HG03064 (cell line): Measurements from ENCODE around the gene RNF17.
"Not testable (repeated sequence)": the region's sequence is repeated elsewhere in the genome, so short reads cannot be mapped to it uniquely, and the experiment has no call there.

Source experiments
- ATAC-seq: cut with Tn5 transposase; IDR thresholded peaks from one replicate; pipeline ENCODE4 v1.9.1; 2021; ENCODE audit warnings: low read depth; ENCODE audit not compliant: unreplicated experiment

RNF17 gene

GRCh38 chr13:24744247-24744646, 19.7 kb upstream of the RNF17 start:
- ATAC-seq: no peak

- ATAC-seq: no peak
Measured at GRCh38 chr13:24745516-24745860, 18.5 kb upstream of the RNF17 start.

DNA sequence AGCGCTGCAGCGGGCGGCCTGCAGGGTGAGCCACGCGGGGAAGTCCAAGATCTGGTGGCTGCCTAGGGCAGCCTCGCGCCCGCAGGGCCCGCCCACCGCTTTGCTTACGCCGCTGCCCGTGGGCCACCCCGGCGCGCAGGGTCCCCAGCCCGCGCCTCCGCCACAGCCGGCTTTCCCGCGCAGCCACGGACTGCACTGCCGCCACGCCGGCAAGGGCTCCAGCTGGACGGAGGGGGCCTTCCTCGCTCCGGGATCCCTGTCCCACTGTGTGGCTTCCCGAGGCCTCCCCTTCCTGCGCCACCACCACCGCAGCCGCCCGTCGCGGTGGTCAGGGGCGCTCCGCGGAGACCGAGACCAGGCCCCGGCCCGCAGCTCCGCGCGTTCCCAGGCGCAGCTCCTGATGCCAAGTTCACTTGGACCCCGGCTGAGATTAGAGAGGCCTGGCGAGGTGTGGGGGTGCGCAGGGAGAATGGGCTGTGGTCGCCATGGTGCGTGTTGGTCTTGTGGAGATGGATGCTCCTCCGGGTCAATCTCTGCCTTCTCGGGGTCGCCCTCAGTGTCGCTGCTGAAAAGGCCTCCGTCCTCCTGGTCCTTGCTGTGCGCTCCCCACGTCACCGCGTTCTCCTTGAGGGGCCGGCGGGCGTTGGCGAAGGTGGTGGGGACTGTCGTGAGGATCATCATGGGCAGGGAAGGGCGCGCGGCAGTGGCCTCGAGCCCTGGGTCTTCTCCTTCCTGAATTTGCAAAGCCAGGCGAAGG, 17.9 kb upstream of the RNF17 start:
- ATAC-seq: no peak

GRCh38 chr13:24746618-24747247, 17.2 kb upstream of the RNF17 start:
- no peak for ATAC-seq

- ATAC-seq: no peak
Measured at GRCh38 chr13:24747248-24748060, 16.5 kb upstream of the RNF17 start.

DNA sequence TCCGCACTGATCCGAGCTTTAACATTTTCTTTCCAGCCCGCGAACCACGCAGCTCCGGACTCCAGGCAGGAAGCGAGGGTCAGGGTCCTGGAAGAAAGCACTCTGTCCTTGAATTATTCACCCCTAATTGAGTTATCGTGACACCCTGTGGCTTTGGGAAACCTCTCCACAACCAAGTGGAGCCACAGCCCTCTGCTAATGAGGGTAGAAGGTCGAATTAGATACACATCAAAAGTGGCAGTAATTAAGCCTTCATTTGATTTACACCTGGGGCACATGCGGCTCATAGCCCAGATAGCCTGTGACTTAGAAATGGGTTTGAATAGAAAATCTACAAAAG, 15.9 kb upstream of the RNF17 start:
- ATAC-seq: no peak

DNA sequence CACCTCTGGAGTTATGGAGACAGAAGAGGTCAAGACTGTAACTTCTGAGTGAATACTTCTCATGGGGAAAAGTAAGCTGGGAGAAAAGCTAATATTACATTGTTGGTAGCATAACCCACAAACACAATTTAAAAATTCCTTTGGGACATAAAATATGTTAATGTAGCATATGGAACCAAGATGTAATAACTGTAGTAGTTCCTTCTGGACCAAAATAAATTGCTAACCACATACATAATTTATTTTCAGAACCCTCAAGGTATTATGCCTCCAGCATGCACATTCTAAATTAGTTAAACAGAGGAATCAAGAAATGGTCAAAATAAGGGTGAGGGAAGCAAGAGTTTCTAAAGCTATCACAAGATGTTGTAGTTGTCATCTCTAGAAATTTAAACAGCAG, 4.8 kb upstream of the RNF17 start:
- ATAC-seq: no peak

DNA sequence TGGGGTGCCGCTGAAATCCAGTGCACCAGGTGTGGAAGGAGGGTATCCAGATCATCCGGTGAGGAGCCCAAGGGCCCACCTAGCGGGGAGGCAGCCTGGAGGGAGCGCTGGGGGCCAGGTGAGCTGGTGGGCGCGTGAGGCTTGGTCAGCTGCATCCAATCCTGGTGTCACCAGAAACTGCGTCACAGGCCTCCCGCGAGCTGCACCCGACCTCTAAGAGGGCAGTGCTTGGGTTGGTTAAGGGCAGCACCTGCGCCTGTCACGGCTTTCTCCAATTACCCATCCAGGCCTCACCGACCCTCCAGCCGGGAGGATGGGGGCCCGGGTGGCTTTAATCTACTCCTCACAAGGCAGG, 284 bp downstream of the RNF17 start:
- no peak for ATAC-seq

DNA sequence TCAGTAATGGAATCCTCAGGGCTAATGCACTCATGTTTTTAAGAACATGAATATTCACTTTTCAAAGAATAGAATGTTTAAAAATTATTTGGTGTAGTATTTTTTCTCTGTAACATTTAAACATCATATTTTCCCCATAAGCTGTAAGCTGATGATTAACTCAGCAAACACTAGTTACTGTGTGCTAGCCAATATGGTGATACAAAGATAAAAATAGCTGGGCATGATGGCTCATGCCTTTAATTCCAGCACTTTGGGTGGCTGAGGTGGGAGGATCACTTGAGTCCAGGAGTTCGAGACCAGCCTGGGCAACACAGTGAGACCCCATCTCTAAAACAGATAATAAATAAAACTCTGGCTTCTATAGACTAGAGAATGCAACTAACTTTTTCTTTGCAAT, 13.2 kb downstream of the RNF17 start:
- ATAC-seq: no peak

DNA sequence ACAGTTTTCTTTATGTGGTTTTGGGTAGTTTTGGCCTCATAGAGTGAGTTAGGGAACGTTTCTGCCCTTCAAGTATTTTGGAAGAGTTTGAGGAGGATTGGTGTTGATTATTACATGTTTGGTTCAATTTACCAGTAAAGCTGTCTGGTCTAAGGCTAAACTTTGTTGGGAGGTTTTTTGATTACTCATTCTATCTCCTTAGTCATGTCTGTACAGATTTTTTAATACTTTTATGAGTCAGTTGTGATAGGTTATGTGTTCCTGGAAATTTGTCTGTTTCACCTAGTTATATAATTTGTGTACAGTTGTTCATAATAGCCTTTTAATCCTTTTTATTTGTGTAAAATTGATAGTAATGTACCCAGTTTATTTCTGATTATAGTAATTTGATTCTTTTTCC, 20.4 kb downstream of the RNF17 start:
- no peak for ATAC-seq

GRCh38 chr13:24788538-24788937, 24.6 kb downstream of the RNF17 start:
- no peak for ATAC-seq

DNA sequence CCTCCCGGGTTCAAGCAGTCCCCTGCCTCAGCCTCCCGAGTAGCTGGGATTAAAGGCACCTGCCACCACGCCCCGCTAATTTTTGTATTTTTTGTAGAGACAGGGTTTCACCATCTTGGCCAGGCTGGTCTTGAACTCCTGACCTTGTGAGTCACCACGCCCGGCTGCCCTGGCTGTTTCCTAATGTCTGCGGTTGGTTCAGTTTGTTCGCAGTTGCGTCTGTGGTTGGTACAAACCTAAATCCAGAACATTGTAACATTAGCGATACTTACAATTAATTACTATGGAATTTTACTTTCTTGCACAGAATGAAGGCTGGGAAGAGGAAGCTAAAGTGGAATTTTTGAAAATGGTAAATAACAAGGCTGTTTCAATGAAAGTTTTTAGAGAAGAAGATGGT, 38.1 kb downstream of the RNF17 start:
- ATAC-seq: no peak

- ATAC-seq: no peak
Measured at GRCh38 chr13:24821207-24821606, 57.2 kb downstream of the RNF17 start.

- ATAC-seq: no peak
Measured at GRCh38 chr13:24822640-24823039, 58.7 kb downstream of the RNF17 start.

- ATAC-seq: not testable (repeated sequence)
Measured at GRCh38 chr13:24823122-24823710, 59.2 kb downstream of the RNF17 start.

DNA sequence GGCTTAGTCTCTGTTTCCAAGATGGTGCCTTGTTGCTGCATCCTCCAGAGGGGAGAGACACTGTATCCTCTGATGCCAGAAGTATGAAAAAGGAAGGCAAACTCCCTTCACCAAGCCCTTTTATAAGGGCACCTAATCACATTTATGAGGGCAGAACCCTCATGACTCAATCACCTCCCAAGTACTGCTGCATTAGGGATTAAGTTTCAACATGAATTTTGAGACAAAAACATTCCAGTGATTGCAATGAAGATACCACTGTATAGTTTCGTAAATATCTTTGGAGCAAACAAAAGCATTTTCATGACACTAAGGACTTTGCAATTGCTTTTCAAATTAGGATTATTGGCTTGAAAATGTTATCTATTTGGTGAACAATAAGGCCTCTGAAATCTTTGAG, 63.8 kb downstream of the RNF17 start:
- ATAC-seq: no peak

GRCh38 chr13:24834902-24835510, 71.0 kb downstream of the RNF17 start:
- ATAC-seq: no peak

GRCh38 chr13:24837528-24837927, 73.6 kb downstream of the RNF17 start:
- not testable (repeated sequence) for ATAC-seq

DNA sequence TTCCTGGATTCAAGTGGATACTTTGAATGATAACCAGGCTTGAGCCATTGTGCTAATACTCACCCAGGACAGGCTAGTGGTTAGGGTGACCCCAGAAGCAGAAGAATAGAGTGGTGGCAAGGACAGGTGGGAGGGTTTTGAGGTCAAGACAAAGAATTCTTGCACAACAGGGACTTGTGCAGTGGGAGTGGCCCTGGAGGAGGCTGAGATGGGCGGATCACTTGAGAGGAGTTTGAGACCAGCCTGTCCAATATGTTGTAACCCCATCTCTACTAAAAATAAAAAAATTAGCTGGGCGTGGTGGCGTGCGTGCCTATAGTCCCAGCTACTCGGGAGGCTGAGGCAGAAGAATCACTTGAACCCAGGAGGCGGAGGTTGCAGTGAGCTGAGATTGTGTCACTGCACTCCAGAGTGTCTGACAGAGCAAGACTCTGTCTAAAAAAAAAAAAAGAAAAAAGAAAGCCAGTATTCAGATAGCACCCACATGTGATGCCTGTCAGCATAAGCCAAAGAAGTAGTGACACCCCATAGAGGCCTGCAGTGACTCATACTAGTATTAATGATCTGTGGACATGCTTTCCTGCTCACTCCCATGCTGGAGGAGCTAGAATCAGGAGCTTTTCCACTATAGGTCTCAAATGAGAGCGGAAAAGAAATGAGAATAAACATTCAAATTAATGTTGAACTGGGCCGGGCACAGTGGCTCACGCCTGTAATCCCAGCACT, 78.7 kb downstream of the RNF17 start:
- ATAC-seq: no peak

DNA sequence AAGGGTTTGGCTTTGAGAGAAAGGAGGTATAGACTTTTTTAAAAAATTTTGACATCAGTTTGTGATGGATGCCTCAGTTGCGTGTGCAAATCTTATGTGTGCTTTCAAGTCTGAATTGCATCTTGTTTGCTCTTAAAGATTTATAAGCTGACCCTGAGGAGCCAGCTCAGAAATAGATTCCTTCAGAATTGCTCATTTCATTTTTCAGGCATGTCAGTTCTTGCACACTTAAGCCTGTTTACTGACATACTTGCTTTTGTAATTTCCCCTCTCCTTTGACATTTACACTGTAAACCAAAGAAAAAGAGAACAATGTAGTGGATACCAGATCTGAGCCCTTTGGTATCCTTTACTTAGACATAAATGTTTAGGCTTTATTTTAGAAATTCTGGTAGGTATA, 87.6 kb downstream of the RNF17 start:
- ATAC-seq: no peak
